Esophagus muscularis mucosa (tissue), 3 donors: Measurements from ENCODE around the gene DGKG.

Source experiments
- POLR2A ChIP-seq: fragments of 450-650 bp; IDR thresholded peaks from one replicate; pipeline ENCODE4 v1.6.1; 2017; ENCODE audit warnings: antibody characterized with exemption, moderate library complexity, mild to moderate bottlenecking, low read depth
- TF ChIP-seq, protein P1 (sequence below), 3 experiments: fragments of 200-600 bp in 2 of 3; fragments of 450-650 bp in 1 of 3; sonication (generic) in 2 of 3; IDR thresholded peaks; one replicate each; pipeline ENCODE4 v1.5.1; 2017 to 2019; ENCODE audit warnings: antibody characterized with exemption in 3 of 3, mild to moderate bottlenecking in 2 of 3, moderate library complexity in 1 of 3

DNA sequence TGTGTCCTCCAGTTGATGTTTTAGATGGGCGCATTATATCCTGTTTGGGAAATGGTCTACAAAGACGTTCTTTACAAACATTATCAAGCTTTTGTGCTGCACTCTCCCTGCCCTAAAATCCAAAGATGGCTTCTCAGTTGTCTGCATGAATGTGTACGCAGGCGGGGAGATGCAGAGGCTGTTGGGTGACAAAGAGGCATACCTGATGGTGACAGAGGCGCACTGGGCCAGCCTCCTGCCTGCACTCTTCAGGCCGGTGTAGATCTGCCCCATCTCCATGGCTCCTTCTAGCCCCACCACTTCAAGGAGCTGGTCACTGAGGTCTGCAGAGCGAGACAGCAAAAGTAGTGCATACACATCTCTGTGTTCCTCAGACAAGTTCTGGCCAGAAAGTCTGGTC is 197.3 kb downstream of the DGKG start:
- no peak for TF ChIP-seq POLR2A
- TF ChIP-seq, protein P1, sequence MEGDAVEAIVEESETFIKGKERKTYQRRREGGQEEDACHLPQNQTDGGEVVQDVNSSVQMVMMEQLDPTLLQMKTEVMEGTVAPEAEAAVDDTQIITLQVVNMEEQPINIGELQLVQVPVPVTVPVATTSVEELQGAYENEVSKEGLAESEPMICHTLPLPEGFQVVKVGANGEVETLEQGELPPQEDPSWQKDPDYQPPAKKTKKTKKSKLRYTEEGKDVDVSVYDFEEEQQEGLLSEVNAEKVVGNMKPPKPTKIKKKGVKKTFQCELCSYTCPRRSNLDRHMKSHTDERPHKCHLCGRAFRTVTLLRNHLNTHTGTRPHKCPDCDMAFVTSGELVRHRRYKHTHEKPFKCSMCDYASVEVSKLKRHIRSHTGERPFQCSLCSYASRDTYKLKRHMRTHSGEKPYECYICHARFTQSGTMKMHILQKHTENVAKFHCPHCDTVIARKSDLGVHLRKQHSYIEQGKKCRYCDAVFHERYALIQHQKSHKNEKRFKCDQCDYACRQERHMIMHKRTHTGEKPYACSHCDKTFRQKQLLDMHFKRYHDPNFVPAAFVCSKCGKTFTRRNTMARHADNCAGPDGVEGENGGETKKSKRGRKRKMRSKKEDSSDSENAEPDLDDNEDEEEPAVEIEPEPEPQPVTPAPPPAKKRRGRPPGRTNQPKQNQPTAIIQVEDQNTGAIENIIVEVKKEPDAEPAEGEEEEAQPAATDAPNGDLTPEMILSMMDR (IDR thresholded peaks at IDR 0.05): no peak
